Spleen (tissue), 7 donors: ENCODE data around the gene TMEM179.

Experiments
- CTCF ChIP-seq, 11 experiments: fragments of 200-600 bp in 7 of 11; fragments of 450-650 bp in 4 of 11; sonication (generic) in 4 of 11; IDR thresholded peaks in 8 of 11; conservative IDR thresholded peaks in 3 of 11; 1 replicate in 7 of 11; 2 replicates in 4 of 11; pipeline versions ENCODE4 v1.4.0 to v1.8.0; 2016 to 2021; ENCODE audit warnings: antibody characterized with exemption in 11 of 11, inconsistent platforms in 4 of 11, mild to moderate bottlenecking in 1 of 11
- POLR2A ChIP-seq, 3 donors: fragments of 450-650 bp; IDR thresholded peaks; one replicate each; pipeline ENCODE4 v1.5.1; 2017; ENCODE audit warnings: antibody characterized with exemption in 3 of 3, mild to moderate bottlenecking in 1 of 3
- POLR2AphosphoS5 ChIP-seq, 3 donors: sonication (generic); formaldehyde crosslinking; IDR thresholded peaks; one replicate each; pipeline ENCODE4 v1.5.1; 2017; ENCODE audit warnings: antibody characterized with exemption in 3 of 3
- donor health status: DM: no; HTN: no; CAD: no; lungs with moderate emphysema.
- donor health status: DM: no; HTN: no; CAD: no.
- donor health status: DM: no; HTN: no; CAD: no.

GRCh38 chr14:104647467-104648043, 43.0 kb upstream of the TMEM179 start:
- no peak for TF ChIP-seq POLR2A (IDR thresholded peaks at IDR 0.05)
- TF ChIP-seq POLR2AphosphoS5 (IDR thresholded peaks at IDR 0.05): no peak
- TF ChIP-seq CTCF (IDR thresholded peaks at IDR 0.05 in 8 of 11, conservative IDR thresholded peaks at IDR 0.05 in 3 of 11): no peak
